ENCODE measurements around the gene TTC34.

Gene TTC34

GRCh38 chr1:2833454-2834145 is 32.1 kb upstream of the TTC34 start:
- no peaks in the 10 kb centered on the region for H3K79me2 ChIP-seq (ENCODE audit: insufficient read depth, low read length)

DNA sequence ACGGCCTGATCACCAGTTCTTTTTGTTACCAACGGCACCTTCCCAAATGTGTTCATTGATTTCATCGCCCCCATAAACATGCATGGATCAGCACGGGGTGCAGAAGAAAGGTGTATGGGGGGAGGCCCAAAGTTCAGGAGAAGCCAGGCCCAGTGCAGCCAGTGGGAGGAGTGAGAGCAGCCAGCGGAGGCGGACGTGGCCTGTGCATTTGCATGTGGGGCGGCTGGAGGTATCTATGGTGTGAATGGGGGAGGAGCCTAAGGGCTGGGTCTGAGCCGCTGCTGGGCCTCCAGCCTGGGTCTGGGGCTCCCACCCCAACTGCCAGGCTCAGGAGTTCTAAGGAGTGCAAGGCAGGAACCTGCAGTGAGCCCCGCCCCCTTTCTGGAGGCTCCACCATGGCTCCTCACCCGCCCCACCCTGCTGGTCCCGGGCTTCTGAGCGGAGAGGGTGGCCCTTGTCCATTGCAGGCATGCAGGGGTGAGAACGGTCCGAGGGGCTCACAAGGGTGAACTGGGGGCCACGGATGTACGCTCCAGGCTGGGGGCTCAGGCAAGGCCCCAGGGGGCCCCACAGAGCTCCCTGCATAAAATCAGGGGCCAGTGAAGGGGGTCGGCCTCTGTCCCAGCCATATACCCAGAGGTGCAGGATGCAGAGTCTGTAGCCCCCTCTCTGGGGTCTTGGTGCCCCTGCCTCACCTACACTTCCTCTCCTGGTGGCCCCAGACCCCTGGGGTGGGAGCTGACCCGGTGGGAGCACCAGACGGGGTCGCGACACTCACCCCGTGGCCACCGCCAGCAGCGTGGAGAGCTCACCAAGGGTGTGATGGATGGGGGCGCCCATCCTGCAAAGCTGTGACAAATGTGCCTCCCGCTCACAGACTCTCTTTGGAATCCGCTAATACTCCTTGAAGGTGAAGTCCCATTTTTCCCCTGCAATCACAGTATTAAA is 31.3 kb upstream of the TTC34 start:
- Histone ChIP-seq H3K4me3 (ENCODE audit: low read length, poor library complexity, severe bottlenecking) (no peak overlapping the region), H3F3A (ENCODE audit: low read depth) (no peaks in the 10 kb centered on the region), H3K27me3 (ENCODE audit: insufficient read depth, low read length, poor library complexity, severe bottlenecking) (no peaks in the 10 kb centered on the region), H3K9ac (ENCODE audit: low read depth, low read length, poor library complexity, severe bottlenecking) (no peak overlapping the region), H3K4me1 (ENCODE audit: insufficient read depth, low read length, poor library complexity, severe bottlenecking) (no peaks in the 10 kb centered on the region), H3K79me2 (ENCODE audit: insufficient read depth, low read length) (no peaks in the 10 kb centered on the region), H3K9me3 (ENCODE audit: insufficient read depth, low read depth, low read length) (peaks cover 8% of the 10 kb centered on the region; the same call in 1 of the 2 replicates), H4K20me1 (ENCODE audit: insufficient read depth, low read length, poor library complexity, severe bottlenecking) (no peaks in the 10 kb centered on the region), H2AFZ (ENCODE audit: low read length) (no peak overlapping the region), H3K4me2 (ENCODE audit: low read depth, low read length, poor library complexity, severe bottlenecking) (no peak overlapping the region), H3K36me3 (ENCODE audit: insufficient read depth, low read length) (no peaks in the 10 kb centered on the region), H3K9me2 (replicated peaks; ENCODE audit: low read depth, low read length) (no peaks in the 10 kb centered on the region)
- no peak for TF ChIP-seq EZH2phosphoT487 (IDR thresholded peaks at IDR 0.05; ENCODE audit: borderline replicate concordance)
- TF ChIP-seq, protein P1, sequence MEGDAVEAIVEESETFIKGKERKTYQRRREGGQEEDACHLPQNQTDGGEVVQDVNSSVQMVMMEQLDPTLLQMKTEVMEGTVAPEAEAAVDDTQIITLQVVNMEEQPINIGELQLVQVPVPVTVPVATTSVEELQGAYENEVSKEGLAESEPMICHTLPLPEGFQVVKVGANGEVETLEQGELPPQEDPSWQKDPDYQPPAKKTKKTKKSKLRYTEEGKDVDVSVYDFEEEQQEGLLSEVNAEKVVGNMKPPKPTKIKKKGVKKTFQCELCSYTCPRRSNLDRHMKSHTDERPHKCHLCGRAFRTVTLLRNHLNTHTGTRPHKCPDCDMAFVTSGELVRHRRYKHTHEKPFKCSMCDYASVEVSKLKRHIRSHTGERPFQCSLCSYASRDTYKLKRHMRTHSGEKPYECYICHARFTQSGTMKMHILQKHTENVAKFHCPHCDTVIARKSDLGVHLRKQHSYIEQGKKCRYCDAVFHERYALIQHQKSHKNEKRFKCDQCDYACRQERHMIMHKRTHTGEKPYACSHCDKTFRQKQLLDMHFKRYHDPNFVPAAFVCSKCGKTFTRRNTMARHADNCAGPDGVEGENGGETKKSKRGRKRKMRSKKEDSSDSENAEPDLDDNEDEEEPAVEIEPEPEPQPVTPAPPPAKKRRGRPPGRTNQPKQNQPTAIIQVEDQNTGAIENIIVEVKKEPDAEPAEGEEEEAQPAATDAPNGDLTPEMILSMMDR (conservative IDR thresholded peaks at IDR 0.05; ENCODE audit: low read length), result no peak

More at GRCh38 chr1:2833454-2834145, 32.1 kb upstream of the TTC34 start:
- Histone ChIP-seq H3K9me3 (ENCODE audit: insufficient read depth, low read depth, low read length) (peaks cover 8% of the 10 kb centered on the region; the same call in 1 of the 2 replicates), H3K36me3 (ENCODE audit: insufficient read depth, low read length) (no peaks in the 10 kb centered on the region), H3K4me3 (ENCODE audit: low read length, poor library complexity, severe bottlenecking) (no peak overlapping the region), H3K27me3 (ENCODE audit: insufficient read depth, low read length, poor library complexity, severe bottlenecking) (no peaks in the 10 kb centered on the region), H3K4me2 (ENCODE audit: low read depth, low read length, poor library complexity, severe bottlenecking) (no peak overlapping the region), H2AFZ (ENCODE audit: low read length) (no peak overlapping the region), H3F3A (ENCODE audit: low read depth) (no peaks in the 10 kb centered on the region), H3K9me2 (replicated peaks; ENCODE audit: low read depth, low read length) (no peaks in the 10 kb centered on the region), H3K4me1 (ENCODE audit: insufficient read depth, low read length, poor library complexity, severe bottlenecking) (no peaks in the 10 kb centered on the region), H3K9ac (ENCODE audit: low read depth, low read length, poor library complexity, severe bottlenecking) (no peak overlapping the region), H4K20me1 (ENCODE audit: insufficient read depth, low read length, poor library complexity, severe bottlenecking) (no peaks in the 10 kb centered on the region)
- no peak for TF ChIP-seq EZH2phosphoT487 (IDR thresholded peaks at IDR 0.05; ENCODE audit: borderline replicate concordance)
- TF ChIP-seq, protein P1 (conservative IDR thresholded peaks at IDR 0.05; ENCODE audit: low read length), result no peak

- Histone ChIP-seq H3K4me2 (ENCODE audit: low read depth, low read length, poor library complexity, severe bottlenecking) (no peak overlapping the region), H3K9me3 (ENCODE audit: insufficient read depth, low read depth, low read length) (peaks cover 8% of the 10 kb centered on the region; the same call in 1 of the 2 replicates), H4K20me1 (ENCODE audit: insufficient read depth, low read length, poor library complexity, severe bottlenecking) (no peaks in the 10 kb centered on the region), H3K9ac (ENCODE audit: low read depth, low read length, poor library complexity, severe bottlenecking) (no peak overlapping the region), H3K4me3 (ENCODE audit: low read length, poor library complexity, severe bottlenecking) (no peak overlapping the region), H3K4me1 (ENCODE audit: insufficient read depth, low read length, poor library complexity, severe bottlenecking) (no peaks in the 10 kb centered on the region), H3F3A (ENCODE audit: low read depth) (no peaks in the 10 kb centered on the region), H3K27me3 (ENCODE audit: insufficient read depth, low read length, poor library complexity, severe bottlenecking) (no peaks in the 10 kb centered on the region), H3K79me2 (ENCODE audit: insufficient read depth, low read length) (no peaks in the 10 kb centered on the region), H3K36me3 (ENCODE audit: insufficient read depth, low read length) (no peaks in the 10 kb centered on the region), H2AFZ (ENCODE audit: low read length) (no peak overlapping the region), H3K9me2 (replicated peaks; ENCODE audit: low read depth, low read length) (no peaks in the 10 kb centered on the region)
- TF ChIP-seq, protein P1 (conservative IDR thresholded peaks at IDR 0.05; ENCODE audit: low read length), result no peak
- TF ChIP-seq EZH2phosphoT487 (IDR thresholded peaks at IDR 0.05; ENCODE audit: borderline replicate concordance), result no peak
Measured at GRCh38 chr1:2831596-2832212, 30.2 kb upstream of the TTC34 start.

Data from Loucy (cell line).